ENCODE results near the gene SLC8A2.

GRCh38 chr19:47509973-47510372 lies 38.3 kb upstream of the SLC8A2 start:
- TF ChIP-seq REST (IDR thresholded peaks at IDR 0.05; ENCODE audit: insufficient read depth in 1 of 2, low read depth in 2 of 2, low read length in 2 of 2) (no peak), POLR2AphosphoS5 (IDR thresholded peaks at IDR 0.05; ENCODE audit: low read depth, low read length) (no peak), TAF1 (IDR thresholded peaks at IDR 0.05; ENCODE audit: borderline replicate concordance, insufficient read depth, low read length) (no peak), SIN3A (IDR thresholded peaks at IDR 0.05; ENCODE audit: borderline replicate concordance, insufficient read depth, low read length) (no peak)
